ENCODE measurements around the gene RBPMS2.

RBPMS2 gene

GRCh38 chr15:64782751-64783150 is 7.4 kb upstream of the RBPMS2 start:
- no peak for DNase-seq

GRCh38 chr15:64781299-64781698 is 5.9 kb upstream of the RBPMS2 start:
- DNase-seq, result no peak

GRCh38 chr15:64780600-64781156 is 5.3 kb upstream of the RBPMS2 start:
- DNase-seq, result no peak

GRCh38 chr15:64779630-64780029 is 4.2 kb upstream of the RBPMS2 start:
- no peak for DNase-seq

- DNase-seq, result no peak
Measured at GRCh38 chr15:64779024-64779423, 3.6 kb upstream of the RBPMS2 start.

- DNase-seq, result no peak
Measured at GRCh38 chr15:64776402-64776786, 1.0 kb upstream of the RBPMS2 start.

- no peak for DNase-seq
Measured at GRCh38 chr15:64774629-64775493, 528 bp downstream of the RBPMS2 start.

GRCh38 chr15:64774037-64774628 is 1.3 kb downstream of the RBPMS2 start:
- no peak for DNase-seq

GRCh38 chr15:64773606-64774005 is 1.8 kb downstream of the RBPMS2 start:
- no peak for DNase-seq

GRCh38 chr15:64772964-64773363 is 2.4 kb downstream of the RBPMS2 start:
- no peak for DNase-seq

- no peak for DNase-seq
Measured at GRCh38 chr15:64772488-64772887, 2.9 kb downstream of the RBPMS2 start.

GRCh38 chr15:64770626-64771025 is 4.8 kb downstream of the RBPMS2 start:
- no peak for DNase-seq

GRCh38 chr15:64767203-64767602 is 8.2 kb downstream of the RBPMS2 start:
- no peak for DNase-seq

- no peak for DNase-seq
Measured at GRCh38 chr15:64766058-64766457, 9.3 kb downstream of the RBPMS2 start.

GRCh38 chr15:64763874-64764273 is 11.5 kb downstream of the RBPMS2 start:
- no peak for DNase-seq

- no peak for DNase-seq
Measured at GRCh38 chr15:64763462-64763861, 11.9 kb downstream of the RBPMS2 start.

GRCh38 chr15:64763021-64763420 is 12.4 kb downstream of the RBPMS2 start:
- no peak for DNase-seq

- no peak for DNase-seq
Measured at GRCh38 chr15:64762546-64762945, 12.8 kb downstream of the RBPMS2 start.

GRCh38 chr15:64761156-64761555 is 14.2 kb downstream of the RBPMS2 start:
- DNase-seq, result no peak

GRCh38 chr15:64760056-64760455 is 15.3 kb downstream of the RBPMS2 start:
- no peak for DNase-seq

GRCh38 chr15:64755427-64755940 is 19.9 kb downstream of the RBPMS2 start:
- DNase-seq, result no peak

- no peak for DNase-seq
Measured at GRCh38 chr15:64754663-64755426, 20.5 kb downstream of the RBPMS2 start.

- no peak for DNase-seq
Measured at GRCh38 chr15:64753480-64754185, 21.8 kb downstream of the RBPMS2 start.
